ENCODE measurements around the gene AGBL4.
A peak's percentile ranks its signal among the peaks of the same experiment; 100 is the strongest.

The AGBL4 gene

DNA sequence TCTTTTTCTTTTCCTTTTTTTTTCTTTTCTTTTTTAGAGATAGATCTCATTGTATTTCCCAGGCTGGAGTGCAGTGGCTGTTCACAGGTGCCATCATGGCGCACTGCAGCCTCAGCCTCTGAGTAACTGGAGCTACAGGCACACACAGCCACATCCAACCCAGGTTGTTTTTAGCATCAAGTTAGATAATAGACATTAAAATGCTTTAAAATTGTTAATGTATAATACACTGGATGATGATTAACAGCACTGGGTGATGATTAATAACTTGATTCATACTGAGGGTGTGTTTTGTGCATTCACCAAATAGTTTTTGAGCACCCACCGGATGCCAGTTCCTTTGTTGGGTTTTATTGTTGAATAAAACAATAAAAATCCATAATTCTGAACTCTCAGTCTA lies 1322.3 kb downstream of the AGBL4 start:
- Histone ChIP-seq H3K4me3 (ENCODE audit: low read depth in 1 of 2, low read length in 1 of 2) (no peak overlapping the region), H3K27ac (no peak overlapping the region), H3K4me1 (ENCODE audit: control insufficient read depth in 1 of 2, insufficient read depth in 1 of 2, low read depth in 1 of 2, low read length in 1 of 2) (no peaks in the 10 kb centered on the region), H3K36me3 (no peaks in the 10 kb centered on the region), H3K27me3 (no peaks in the 10 kb centered on the region), H3K9me3 (no peaks in the 10 kb centered on the region)
- TF ChIP-seq, protein P1, sequence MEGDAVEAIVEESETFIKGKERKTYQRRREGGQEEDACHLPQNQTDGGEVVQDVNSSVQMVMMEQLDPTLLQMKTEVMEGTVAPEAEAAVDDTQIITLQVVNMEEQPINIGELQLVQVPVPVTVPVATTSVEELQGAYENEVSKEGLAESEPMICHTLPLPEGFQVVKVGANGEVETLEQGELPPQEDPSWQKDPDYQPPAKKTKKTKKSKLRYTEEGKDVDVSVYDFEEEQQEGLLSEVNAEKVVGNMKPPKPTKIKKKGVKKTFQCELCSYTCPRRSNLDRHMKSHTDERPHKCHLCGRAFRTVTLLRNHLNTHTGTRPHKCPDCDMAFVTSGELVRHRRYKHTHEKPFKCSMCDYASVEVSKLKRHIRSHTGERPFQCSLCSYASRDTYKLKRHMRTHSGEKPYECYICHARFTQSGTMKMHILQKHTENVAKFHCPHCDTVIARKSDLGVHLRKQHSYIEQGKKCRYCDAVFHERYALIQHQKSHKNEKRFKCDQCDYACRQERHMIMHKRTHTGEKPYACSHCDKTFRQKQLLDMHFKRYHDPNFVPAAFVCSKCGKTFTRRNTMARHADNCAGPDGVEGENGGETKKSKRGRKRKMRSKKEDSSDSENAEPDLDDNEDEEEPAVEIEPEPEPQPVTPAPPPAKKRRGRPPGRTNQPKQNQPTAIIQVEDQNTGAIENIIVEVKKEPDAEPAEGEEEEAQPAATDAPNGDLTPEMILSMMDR (IDR thresholded peaks at IDR 0.05): no peak

DNA sequence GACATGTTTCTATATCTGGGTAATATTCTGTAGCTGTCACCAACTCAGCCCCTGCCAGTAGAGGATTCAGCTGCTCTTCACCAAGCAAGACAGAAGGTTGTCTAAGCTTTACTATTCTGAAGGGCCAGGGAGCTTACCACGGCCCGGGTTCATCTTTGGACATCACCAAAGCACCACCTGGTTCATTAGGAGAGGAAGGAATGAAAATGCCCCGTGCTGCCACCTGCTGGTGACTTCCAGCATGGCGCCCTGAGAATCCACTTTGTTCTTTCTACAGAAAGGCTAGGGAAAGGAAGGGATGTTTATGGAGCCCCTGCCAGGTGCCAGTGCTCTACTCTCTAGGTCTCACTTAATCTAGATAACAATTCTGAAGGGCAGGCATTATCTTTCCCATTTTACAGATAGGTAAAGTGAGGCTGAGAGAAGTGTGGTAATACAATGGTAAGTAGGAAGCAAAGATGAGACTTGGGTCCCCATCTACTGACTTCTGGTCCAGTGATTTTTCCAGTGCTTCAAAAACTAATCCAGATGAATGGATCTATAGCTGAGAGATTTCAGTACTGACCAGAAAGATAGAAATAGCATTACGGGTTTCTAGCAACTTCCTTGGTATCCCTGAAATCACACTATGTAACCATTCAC lies 1326.6 kb downstream of the AGBL4 start:
- TF ChIP-seq, protein P1 (IDR thresholded peaks at IDR 0.05): peak; percentile 82
- no peaks in the 10 kb centered on the region for H3K27me3 ChIP-seq
- no peaks in the 10 kb centered on the region for H3K36me3 ChIP-seq
- no peak overlapping the region for H3K27ac ChIP-seq
- H3K9me3 ChIP-seq: no peaks in the 10 kb centered on the region
- no peaks in the 10 kb centered on the region for H3K4me1 ChIP-seq (ENCODE audit: control insufficient read depth in 1 of 2, insufficient read depth in 1 of 2, low read depth in 1 of 2, low read length in 1 of 2)
- H3K4me3 ChIP-seq (ENCODE audit: low read depth in 1 of 2, low read length in 1 of 2): no peak overlapping the region

DNA sequence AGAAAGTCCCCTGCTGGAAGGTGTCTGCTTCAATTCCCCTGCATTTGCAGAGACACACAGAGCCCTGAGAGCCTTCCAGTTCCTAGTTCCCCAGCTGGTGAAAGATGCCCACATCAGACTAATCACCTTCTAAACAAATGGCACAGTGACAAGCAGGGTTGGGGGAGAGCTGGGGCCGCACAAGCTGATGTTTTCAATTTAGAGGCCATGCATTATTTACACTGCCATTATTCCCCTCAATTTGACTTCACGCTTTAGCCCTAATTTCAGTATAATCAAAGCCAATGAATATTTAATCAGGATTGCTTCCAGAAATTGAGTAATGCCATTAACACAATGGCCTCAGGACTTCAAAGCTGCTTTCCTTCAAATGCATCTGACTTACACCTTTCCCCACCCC lies 1328.6 kb downstream of the AGBL4 start:
- H3K4me1 ChIP-seq (ENCODE audit: control insufficient read depth in 1 of 2, insufficient read depth in 1 of 2, low read depth in 1 of 2, low read length in 1 of 2): no peaks in the 10 kb centered on the region
- H3K27me3 ChIP-seq: no peaks in the 10 kb centered on the region
- no peak overlapping the region for H3K4me3 ChIP-seq (ENCODE audit: low read depth in 1 of 2, low read length in 1 of 2)
- H3K9me3 ChIP-seq: no peaks in the 10 kb centered on the region
- TF ChIP-seq, protein P1 (IDR thresholded peaks at IDR 0.05): no peak
- no peaks in the 10 kb centered on the region for H3K36me3 ChIP-seq
- no peak overlapping the region for H3K27ac ChIP-seq

DNA sequence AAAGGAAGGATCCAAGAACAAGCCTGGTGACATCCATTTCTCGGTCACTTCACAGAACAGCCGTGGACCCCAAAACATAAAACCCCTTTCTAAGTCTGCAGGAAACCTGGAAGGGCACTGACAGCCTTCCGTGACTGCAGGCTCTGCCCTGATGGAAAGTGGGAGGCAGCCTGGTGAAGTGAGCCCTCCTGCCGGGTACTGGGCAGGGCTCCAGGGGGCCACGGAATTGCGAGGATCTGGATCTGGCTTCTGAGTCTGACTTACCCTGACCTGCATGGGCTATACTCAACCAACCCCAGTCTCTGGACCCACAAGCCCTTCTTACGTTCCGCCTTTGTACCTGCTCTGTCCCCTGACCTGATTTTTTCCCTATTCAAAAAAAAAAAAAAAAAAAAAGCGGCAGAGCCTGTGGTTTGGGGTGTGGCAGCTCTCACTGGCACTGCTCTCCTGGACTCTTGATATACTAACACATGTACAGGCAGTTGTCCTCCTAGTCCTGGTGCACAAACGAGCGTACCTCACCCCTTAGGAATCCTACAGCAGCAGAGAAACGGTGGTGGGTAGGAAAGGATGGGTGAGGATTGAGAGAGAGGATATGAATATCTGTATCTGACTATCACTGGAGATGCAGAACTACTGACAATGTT lies 1330.0 kb downstream of the AGBL4 start:
- H3K36me3 ChIP-seq: no peaks in the 10 kb centered on the region
- H3K27ac ChIP-seq: no peak overlapping the region
- no peaks in the 10 kb centered on the region for H3K4me1 ChIP-seq (ENCODE audit: control insufficient read depth in 1 of 2, insufficient read depth in 1 of 2, low read depth in 1 of 2, low read length in 1 of 2)
- H3K4me3 ChIP-seq (ENCODE audit: low read depth in 1 of 2, low read length in 1 of 2): no peak overlapping the region
- no peaks in the 10 kb centered on the region for H3K9me3 ChIP-seq
- TF ChIP-seq, protein P1 (IDR thresholded peaks at IDR 0.05): no peak
- H3K27me3 ChIP-seq: no peaks in the 10 kb centered on the region

DNA sequence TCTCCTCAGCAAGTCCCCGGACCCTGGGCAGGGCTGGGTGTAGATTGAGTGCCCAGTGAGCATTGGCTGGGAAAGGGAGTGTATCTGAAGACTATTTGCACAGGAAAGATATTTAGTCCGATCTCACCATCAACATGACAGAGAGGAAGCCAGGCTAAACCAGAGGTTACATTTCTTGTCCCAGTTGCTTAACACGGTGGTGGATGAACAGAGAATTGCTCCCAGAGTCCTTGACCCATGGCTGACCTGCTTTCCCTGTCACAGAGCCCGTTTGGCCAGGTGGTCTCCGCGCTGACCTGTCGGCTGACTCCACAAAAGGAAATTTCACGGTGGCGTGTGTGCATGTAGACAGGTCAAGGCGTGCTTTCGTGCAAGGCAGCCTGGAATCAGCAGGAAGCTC lies 1330.6 kb downstream of the AGBL4 start:
- H3K36me3 ChIP-seq: no peaks in the 10 kb centered on the region
- TF ChIP-seq, protein P1 (IDR thresholded peaks at IDR 0.05): no peak
- no peak overlapping the region for H3K4me3 ChIP-seq (ENCODE audit: low read depth in 1 of 2, low read length in 1 of 2)
- no peaks in the 10 kb centered on the region for H3K4me1 ChIP-seq (ENCODE audit: control insufficient read depth in 1 of 2, insufficient read depth in 1 of 2, low read depth in 1 of 2, low read length in 1 of 2)
- no peaks in the 10 kb centered on the region for H3K27me3 ChIP-seq
- H3K9me3 ChIP-seq: no peaks in the 10 kb centered on the region
- H3K27ac ChIP-seq: no peak overlapping the region

Data from neutrophil (primary cell).